BE2C (cell line): ENCODE results near the gene EXOC1.

Experiments used
- DNase-seq: peaks from one replicate; pipeline ENCODE4 v3.0.0-alpha.2; 2020
- H3K27me3 ChIP-seq: fragments of 250-450 bp; sonication (Bioruptor Pico); 2 replicates; pipeline ENCODE4 v1.5.1; 2020; ENCODE audit warnings: mild to moderate bottlenecking
- H3K36me3 ChIP-seq: fragments of 250-450 bp; sonication (Bioruptor Pico); 2 replicates; pipeline ENCODE4 v1.5.1; 2020; ENCODE audit warnings: mild to moderate bottlenecking
- H3K4me1 ChIP-seq: fragments of 250-450 bp; sonication (Bioruptor Pico); 2 replicates; pipeline ENCODE4 v1.5.1; 2020
- H3K4me3 ChIP-seq: 2 replicates; pipeline ENCODE4 v1.5.1; 2011; ENCODE audit warnings: low read depth, low read length
- H3K9me3 ChIP-seq: fragments of 250-450 bp; sonication (Bioruptor Pico); 2 replicates; pipeline ENCODE4 v1.5.1; 2020
- TF ChIP-seq, protein P1 (sequence below): IDR thresholded peaks from 2 replicates; pipeline ENCODE4 v1.5.1; 2012; ENCODE audit warnings: mild to moderate bottlenecking, low read depth, low read length

EXOC1 gene

DNA sequence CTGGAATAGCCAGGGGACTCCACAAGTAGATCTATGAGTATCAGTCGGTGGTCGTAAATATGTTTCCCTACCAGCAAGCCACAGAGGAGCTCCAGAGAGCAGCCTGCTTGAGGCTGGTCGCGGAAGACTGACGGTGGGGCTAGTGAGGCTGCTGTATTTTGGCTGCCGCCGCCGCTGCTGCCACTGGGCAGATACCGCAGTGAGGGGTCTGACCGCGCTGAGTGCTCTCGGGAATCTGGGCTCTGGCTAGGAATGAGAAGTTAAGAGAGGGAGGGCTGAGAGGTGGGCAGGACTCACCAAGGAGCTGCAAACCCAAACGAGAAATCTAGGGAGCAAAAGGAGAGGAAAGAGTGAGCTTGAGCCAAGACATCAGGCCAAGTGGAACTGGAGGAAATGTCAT is 33.8 kb upstream of the EXOC1 start, which contains the start of gene EXOC1L:
TSS of gene EXOC1L (plus strand) at position 157 of the 400 bp plus-strand sequence. CDS start at position 394, 237 bp downstream.
- peaks cover 2% of the 10 kb centered on the region; the same call in 1 of the 2 replicates for H3K9me3 ChIP-seq
- H3K36me3 ChIP-seq: no peaks in the 10 kb centered on the region
- H3K27me3 ChIP-seq: peaks cover 5% of the 10 kb centered on the region
- peak within 1 kb of the TSS; percentile 54 for H3K4me3 ChIP-seq
- peak; percentile 77 for DNase-seq
- TF ChIP-seq, protein P1, sequence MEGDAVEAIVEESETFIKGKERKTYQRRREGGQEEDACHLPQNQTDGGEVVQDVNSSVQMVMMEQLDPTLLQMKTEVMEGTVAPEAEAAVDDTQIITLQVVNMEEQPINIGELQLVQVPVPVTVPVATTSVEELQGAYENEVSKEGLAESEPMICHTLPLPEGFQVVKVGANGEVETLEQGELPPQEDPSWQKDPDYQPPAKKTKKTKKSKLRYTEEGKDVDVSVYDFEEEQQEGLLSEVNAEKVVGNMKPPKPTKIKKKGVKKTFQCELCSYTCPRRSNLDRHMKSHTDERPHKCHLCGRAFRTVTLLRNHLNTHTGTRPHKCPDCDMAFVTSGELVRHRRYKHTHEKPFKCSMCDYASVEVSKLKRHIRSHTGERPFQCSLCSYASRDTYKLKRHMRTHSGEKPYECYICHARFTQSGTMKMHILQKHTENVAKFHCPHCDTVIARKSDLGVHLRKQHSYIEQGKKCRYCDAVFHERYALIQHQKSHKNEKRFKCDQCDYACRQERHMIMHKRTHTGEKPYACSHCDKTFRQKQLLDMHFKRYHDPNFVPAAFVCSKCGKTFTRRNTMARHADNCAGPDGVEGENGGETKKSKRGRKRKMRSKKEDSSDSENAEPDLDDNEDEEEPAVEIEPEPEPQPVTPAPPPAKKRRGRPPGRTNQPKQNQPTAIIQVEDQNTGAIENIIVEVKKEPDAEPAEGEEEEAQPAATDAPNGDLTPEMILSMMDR: peak; percentile 34
- 0 out of 2 replicates have a peak, but pooled peaks cover 3% of the 10 kb centered on the region for H3K4me1 ChIP-seq

- TF ChIP-seq, protein P1: no peak
- Histone ChIP-seq H3K4me3 (peak overlapping the region; percentile 54), H3K36me3 (no peaks in the 10 kb centered on the region), H3K9me3 (peaks cover 2% of the 10 kb centered on the region; the same call in 1 of the 2 replicates), H3K27me3 (peaks cover 5% of the 10 kb centered on the region), H3K4me1 (0 out of 2 replicates have a peak, but pooled peaks cover 3% of the 10 kb centered on the region)
- no peak for DNase-seq
Observed at GRCh38 chr4:55820279-55820678, 33.2 kb upstream of the EXOC1 start.

DNA sequence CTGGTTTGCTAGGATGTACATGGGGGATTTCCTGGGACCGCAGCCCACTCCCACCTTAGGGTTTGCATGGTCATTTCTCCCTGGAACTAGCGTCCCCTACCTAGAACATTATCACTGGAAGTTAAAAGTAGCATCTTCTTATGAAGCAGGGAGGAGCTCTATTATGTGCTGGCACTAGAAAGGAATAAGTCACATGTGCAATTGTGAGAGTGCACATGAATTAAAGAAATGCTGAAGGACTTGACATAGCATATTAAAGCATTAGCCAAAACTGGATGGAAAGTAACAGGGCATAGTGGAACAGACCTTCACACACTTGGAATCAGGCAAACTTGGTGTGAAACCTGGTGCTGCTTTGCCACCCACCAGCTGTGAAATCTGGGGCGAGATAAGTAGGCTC is 31.1 kb upstream of the EXOC1 start:
- Histone ChIP-seq H3K9me3 (peaks cover 2% of the 10 kb centered on the region; the same call in 1 of the 2 replicates), H3K4me3 (no peak overlapping the region), H3K36me3 (no peaks in the 10 kb centered on the region), H3K27me3 (peaks cover 5% of the 10 kb centered on the region), H3K4me1 (0 out of 2 replicates have a peak, but pooled peaks cover 3% of the 10 kb centered on the region)
- TF ChIP-seq, protein P1: no peak
- DNase-seq: no peak

GRCh38 chr4:55824865-55825264 is 28.6 kb upstream of the EXOC1 start:
- DNase-seq: no peak
- TF ChIP-seq, protein P1: no peak
- Histone ChIP-seq H3K4me1 (no peaks in the 10 kb centered on the region), H3K27me3 (no peaks in the 10 kb centered on the region; the same call in 1 of the 2 replicates), H3K9me3 (no peaks in the 10 kb centered on the region), H3K36me3 (no peaks in the 10 kb centered on the region), H3K4me3 (no peak overlapping the region)

DNA sequence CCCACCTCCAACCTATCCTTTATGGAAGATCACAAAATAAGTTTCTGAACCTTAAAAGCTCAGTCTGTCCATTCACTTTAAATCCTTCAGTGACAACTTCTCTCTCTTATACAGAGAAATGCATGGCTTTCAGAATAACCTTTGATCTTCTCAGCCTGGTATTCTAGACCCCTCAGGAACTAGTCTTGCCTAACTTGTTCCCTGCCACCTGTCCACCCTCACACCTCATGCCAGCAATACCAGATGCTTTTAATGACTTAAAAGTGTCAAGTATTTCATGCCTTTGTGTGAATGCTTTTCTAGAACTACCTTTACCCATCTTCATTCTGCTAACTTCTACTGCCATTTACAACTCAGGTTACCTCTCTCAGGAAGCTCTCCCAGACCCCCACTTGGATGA is 26.5 kb upstream of the EXOC1 start:
- DNase-seq: no peak
- Histone ChIP-seq H3K4me1 (no peaks in the 10 kb centered on the region), H3K27me3 (no peaks in the 10 kb centered on the region), H3K4me3 (no peak overlapping the region), H3K9me3 (no peaks in the 10 kb centered on the region), H3K36me3 (no peaks in the 10 kb centered on the region)
- TF ChIP-seq, protein P1: no peak

GRCh38 chr4:55827582-55827981 is 25.9 kb upstream of the EXOC1 start:
- no peaks in the 10 kb centered on the region for H3K27me3 ChIP-seq
- no peaks in the 10 kb centered on the region for H3K4me1 ChIP-seq
- no peaks in the 10 kb centered on the region for H3K36me3 ChIP-seq
- H3K9me3 ChIP-seq: no peaks in the 10 kb centered on the region
- H3K4me3 ChIP-seq: no peak overlapping the region
- TF ChIP-seq, protein P1: no peak
- DNase-seq: no peak
